GM13977 (cell line): ENCODE measurements around the gene KLRG1.

Experiments
- DNase-seq: peaks from one replicate; pipeline ENCODE4 v3.0.0; 2012; ENCODE audit warnings: low spot score
- in situ Hi-C: fragments of 300-500 bp; cut with MboI; formaldehyde crosslinking; loops from one replicate; pipeline ENCODE4 v1.12.0; 2022; ENCODE audit warnings: low sequenced_read_pairs, low pct_unique_long_range_greater_than_20kb, mixed read lengths, inconsistent platforms; ENCODE audit not compliant: unreplicated experiment
- TF ChIP-seq, protein P1 (sequence below): IDR thresholded peaks from 2 replicates; pipeline ENCODE4 v1.5.1; 2012; ENCODE audit warnings: mild to moderate bottlenecking, control low read depth; ENCODE audit not compliant: insufficient read depth; ENCODE audit errors: extremely low read depth, missing control alignments

The KLRG1 gene

DNA sequence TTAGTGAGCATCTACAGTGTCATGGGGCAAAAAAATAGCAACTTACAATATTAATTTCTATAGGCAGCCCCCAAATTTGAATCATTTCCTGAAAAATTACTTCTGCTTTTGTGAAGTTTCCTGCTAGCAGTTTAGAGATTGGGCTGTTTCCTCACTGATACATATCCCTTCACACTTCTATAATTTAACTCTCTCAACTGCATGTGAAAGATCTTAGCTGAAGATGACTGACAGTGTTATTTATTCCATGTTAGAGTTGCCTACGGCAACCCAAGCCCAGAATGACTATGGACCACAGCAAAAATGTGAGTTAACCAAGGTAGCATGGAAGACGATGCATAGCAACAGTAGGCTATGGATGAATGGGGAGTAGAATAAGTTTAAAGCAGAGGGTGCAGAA lies at the start of gene KLRG1:
KLRG1 (plus strand) TSS at position 134 of the 400 bp plus-strand sequence; CDS start at position 224, 90 bp downstream.
- DNase-seq: no peak
- in situ Hi-C loops: no loop called here
- TF ChIP-seq, protein P1, sequence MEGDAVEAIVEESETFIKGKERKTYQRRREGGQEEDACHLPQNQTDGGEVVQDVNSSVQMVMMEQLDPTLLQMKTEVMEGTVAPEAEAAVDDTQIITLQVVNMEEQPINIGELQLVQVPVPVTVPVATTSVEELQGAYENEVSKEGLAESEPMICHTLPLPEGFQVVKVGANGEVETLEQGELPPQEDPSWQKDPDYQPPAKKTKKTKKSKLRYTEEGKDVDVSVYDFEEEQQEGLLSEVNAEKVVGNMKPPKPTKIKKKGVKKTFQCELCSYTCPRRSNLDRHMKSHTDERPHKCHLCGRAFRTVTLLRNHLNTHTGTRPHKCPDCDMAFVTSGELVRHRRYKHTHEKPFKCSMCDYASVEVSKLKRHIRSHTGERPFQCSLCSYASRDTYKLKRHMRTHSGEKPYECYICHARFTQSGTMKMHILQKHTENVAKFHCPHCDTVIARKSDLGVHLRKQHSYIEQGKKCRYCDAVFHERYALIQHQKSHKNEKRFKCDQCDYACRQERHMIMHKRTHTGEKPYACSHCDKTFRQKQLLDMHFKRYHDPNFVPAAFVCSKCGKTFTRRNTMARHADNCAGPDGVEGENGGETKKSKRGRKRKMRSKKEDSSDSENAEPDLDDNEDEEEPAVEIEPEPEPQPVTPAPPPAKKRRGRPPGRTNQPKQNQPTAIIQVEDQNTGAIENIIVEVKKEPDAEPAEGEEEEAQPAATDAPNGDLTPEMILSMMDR: no peak

DNA sequence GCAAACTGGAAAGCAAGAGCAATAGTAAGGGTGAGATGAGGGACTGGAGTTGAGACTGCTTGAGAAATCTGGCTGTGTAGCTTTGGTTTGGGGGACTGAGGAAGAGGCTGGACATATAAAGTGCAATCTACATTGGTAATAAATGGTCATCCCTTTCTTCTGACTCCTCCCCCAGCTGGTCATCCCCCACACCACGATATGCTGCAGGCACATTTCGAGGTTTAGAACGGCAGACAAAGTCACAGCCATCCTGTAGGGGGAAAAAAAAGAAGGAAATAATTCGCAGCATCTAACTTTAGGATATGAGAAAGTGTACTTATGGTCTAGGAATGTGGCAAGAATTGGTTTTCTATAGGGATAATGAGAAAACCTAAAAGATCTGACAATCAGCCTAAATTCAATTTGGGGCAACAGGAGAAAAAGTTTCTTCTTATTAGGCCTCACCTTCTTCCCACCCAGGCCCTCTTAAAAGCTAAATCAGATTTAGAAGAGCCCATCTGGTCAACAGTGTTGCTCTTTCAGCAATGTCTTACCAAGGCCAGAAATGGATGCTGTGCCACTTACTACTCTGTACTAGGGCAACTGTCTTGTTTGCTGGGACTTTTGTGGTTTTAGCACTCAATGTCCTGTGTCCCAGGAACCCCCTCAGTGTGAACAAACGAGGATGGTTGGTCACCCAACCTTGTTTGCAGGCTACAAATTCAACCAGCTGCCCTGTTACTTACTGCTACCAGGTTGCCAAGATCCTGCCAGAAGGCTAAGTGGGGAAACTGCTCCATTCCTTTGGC lies 47.5 kb upstream of the KLRG1 start:
- in situ Hi-C loops: no loop called here
- TF ChIP-seq, protein P1: no peak
- no peak for DNase-seq

DNA sequence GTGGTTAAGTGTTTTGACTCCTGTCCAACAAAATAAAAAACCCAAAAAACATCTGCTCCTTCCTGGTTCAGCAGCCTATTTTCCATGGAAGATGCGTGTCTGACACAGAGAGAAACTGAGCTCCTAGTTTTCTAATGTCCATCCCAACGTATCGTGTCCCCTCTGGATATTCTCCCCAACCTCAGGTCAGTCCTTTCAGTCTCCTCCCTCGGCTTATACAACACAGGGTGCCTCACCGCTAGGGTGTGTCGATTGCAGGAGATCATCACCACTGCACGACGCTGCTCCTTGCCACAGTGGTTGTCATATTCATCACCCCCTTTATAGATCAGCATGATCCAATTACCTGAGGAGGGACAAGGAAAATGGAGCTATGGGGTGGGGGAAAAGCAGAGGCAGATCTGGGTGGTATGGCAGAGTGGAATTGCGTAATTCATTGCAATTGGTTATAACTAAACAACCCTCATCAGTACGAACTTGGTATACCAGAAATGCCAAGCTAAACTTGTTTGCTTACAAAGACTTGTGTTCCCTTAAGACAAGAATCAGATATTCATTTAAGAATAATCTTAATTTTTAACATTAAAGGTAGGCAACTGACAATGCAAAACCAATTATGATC lies 45.7 kb upstream of the KLRG1 start:
- TF ChIP-seq, protein P1: no peak
- in situ Hi-C loops: no loop called here
- DNase-seq: no peak

DNA sequence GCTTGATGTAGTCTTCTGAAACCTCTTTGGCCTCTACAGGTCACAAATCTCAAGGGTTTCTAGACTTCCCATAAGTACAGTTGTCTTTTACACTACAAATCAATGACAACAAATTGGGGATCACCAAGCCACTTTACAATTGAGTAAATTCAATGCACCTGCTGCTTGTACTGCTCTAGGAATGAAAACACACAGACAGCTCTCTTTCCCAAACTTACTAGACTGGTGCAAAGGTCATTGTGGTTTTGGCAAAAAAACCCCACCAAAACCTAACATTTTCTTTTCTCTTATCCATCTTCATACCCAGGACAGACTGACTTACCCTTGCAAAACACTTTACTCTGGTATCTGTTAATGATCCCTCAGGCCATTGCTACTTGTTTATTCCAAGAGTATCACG lies 42.6 kb upstream of the KLRG1 start:
- DNase-seq: no peak
- TF ChIP-seq, protein P1: no peak
- in situ Hi-C loops: no loop called here

DNA sequence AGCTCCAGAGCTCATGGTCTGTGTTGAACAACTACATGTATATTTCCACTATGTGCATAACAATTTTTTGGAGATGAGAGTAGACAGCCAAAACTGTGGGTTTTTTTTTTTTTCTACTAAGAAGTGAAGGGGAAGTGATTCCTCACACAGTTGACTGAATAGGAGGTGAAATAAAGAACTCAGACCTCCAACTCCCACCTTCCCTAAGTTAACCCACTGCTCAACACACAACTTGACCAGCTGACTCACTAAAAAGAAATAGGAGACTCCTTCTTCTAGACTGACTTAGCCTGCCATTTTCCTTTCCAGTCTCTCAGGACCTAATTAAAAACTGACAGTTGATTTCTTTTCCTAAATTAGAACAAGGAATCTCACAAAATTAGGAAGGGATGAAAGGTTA lies 41.6 kb upstream of the KLRG1 start:
- DNase-seq: no peak
- TF ChIP-seq, protein P1: no peak
- in situ Hi-C loops: no loop called here

DNA sequence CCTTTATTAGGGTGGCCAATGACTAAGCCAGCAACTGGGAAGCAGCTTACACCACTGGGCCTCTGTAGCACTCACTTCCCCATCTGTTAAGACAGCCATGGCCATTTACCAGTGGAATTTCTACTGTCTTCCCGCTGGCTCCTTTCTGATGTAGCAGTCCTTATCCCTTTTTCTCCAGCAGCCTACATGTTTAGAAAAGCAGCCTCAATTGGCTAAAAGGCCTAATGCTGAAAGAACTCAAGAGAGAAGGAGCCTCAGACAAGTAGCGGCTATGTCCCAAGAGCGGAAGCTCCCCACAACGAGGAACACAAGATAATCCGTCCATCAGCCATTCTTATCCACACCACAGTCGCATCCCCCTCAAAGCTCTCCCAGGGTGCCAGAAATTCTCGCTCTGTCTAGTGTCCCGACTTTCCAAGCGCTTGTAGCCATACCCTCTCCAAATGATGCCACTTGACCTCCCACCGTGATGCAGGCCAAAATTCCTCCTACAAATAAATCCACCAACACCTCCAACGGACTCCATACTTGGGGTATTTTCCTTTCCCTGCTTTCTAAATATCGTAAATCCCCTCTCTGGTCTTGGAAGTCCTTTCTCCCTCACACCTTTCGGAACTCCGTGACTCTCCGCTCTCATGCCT lies 40.5 kb upstream of the KLRG1 start:
- in situ Hi-C loops: no loop called here
- TF ChIP-seq, protein P1: no peak
- no peak for DNase-seq
